HepG2 (cell line): Measurements from ENCODE around the gene TET3. TPM values are rescaled to one million over a fixed set of nuclear protein-coding genes. Genes with fewer than 3 reads are reported as not detected.

Source experiments
- ARID2 ChIP-seq: sonication (generic); formaldehyde crosslinking; IDR thresholded peaks from 2 replicates; pipeline ENCODE4 v1.8.1; 2022; ENCODE audit warnings: mild to moderate bottlenecking, missing genetic modification reagents, borderline replicate concordance
- CHCHD3 ChIP-seq: sonication (generic); formaldehyde crosslinking; IDR thresholded peaks from 2 replicates; pipeline ENCODE4 v1.8.0; 2022; ENCODE audit warnings: mild to moderate bottlenecking, missing genetic modification reagents, moderate library complexity
- CHD2 ChIP-seq: IDR thresholded peaks from 2 replicates; pipeline ENCODE4 v1.6.1; 2011; ENCODE audit warnings: low read depth, low read length, improper control_type of control experiment
- ERF ChIP-seq: IDR thresholded peaks from 2 replicates; pipeline ENCODE4 v1.6.1; 2018; ENCODE audit warnings: missing biosample characterization, missing genetic modification reagents
- FOXA1 ChIP-seq, 2 experiments: fragments of 450-650 bp in 1 of 2; sonication (generic) in 1 of 2; formaldehyde crosslinking in 1 of 2; IDR thresholded peaks; 2 replicates each; pipeline versions ENCODE4 v1.4.0 to v1.6.1; 2016 to 2020; ENCODE audit warnings: missing genetic modification reagents in 1 of 2
- HMG20B ChIP-seq: conservative IDR thresholded peaks from 2 replicates; pipeline ENCODE4 v1.6.1; 2016; ENCODE audit warnings: missing genetic modification reagents, missing compliant biosample characterization
- IRF2 ChIP-seq: IDR thresholded peaks from 2 replicates; pipeline ENCODE4 v1.6.1; 2018; ENCODE audit warnings: missing genetic modification reagents, missing compliant biosample characterization
- RELA ChIP-seq: sonication (generic); formaldehyde crosslinking; IDR thresholded peaks from 2 replicates; pipeline ENCODE4 v1.4.0; 2020; ENCODE audit warnings: missing genetic modification reagents
- SMARCC2 ChIP-seq: fragments of 450-650 bp; IDR thresholded peaks from 2 replicates; pipeline ENCODE4 v1.6.1; 2017; ENCODE audit warnings: antibody characterized with exemption, mild to moderate bottlenecking
- SMARCE1 ChIP-seq: fragments of 450-650 bp; IDR thresholded peaks from 2 replicates; pipeline ENCODE4 v1.6.1; 2017; ENCODE audit warnings: borderline replicate concordance
- SNAI1 ChIP-seq: sonication (generic); formaldehyde crosslinking; IDR thresholded peaks from 2 replicates; pipeline ENCODE4 v1.5.0; 2020; ENCODE audit warnings: mild to moderate bottlenecking, missing genetic modification reagents, borderline replicate concordance
- TCF7 ChIP-seq: sonication (generic); IDR thresholded peaks from 2 replicates; pipeline ENCODE4 v1.6.1; 2016; ENCODE audit warnings: antibody characterized with exemption, low read depth
- ZBTB42 ChIP-seq: sonication (generic); formaldehyde crosslinking; IDR thresholded peaks from 2 replicates; pipeline ENCODE4 v1.5.0; 2020; ENCODE audit warnings: mild to moderate bottlenecking, missing genetic modification reagents
- ZNF572 ChIP-seq: sonication (generic); formaldehyde crosslinking; IDR thresholded peaks from 2 replicates; pipeline ENCODE4 v1.5.1; 2020; ENCODE audit warnings: mild to moderate bottlenecking, missing genetic modification reagents
- ZNF709 ChIP-seq: sonication (generic); formaldehyde crosslinking; IDR thresholded peaks from 2 replicates; pipeline ENCODE4 v1.5.0; 2020; ENCODE audit warnings: mild to moderate bottlenecking, missing genetic modification reagents
- polyA plus RNA-seq, 8 experiments: library from polyadenylated mRNA; depleted of rRNA in 3 of 8; stranded (reverse) in 7 of 8; unstranded in 1 of 8; fragments of >200 nt; fragmentation: Illumina TruSeq in 4 of 8; extraction: Trizol in 4 of 8; gene quantifications; 2 replicates each; pipeline versions ENCODE4 v1.2.1 to v1.2.3, GENCODE V29; 2011 to 2016; ENCODE audit warnings: low read depth in 4 of 8, missing spikeins in 1 of 8, mixed read lengths in 1 of 8; ENCODE audit not compliant: insufficient read depth in 1 of 8
- total RNA-seq, 5 experiments: library from RNA; depleted of rRNA; stranded (reverse); fragments of >200 nt; fragmentation: Illumina TruSeq; extraction: Trizol; gene quantifications; 2 replicates each; pipeline ENCODE4 v1.2.3, GENCODE V29; 2016; ENCODE audit warnings: low read depth in 1 of 5
- TF ChIP-seq, protein P1 (sequence below): sonication (generic); formaldehyde crosslinking; IDR thresholded peaks from 2 replicates; pipeline ENCODE4 v1.4.0; 2020; ENCODE audit warnings: low read depth, mild to moderate bottlenecking, missing genetic modification reagents
- TF ChIP-seq, protein P2 (sequence below): sonication (generic); formaldehyde crosslinking; IDR thresholded peaks from one replicate; pipeline ENCODE4 v1.5.1; 2020; ENCODE audit warnings: mild to moderate bottlenecking, missing genetic modification reagents; ENCODE audit errors: not compliant biosample characterization
- TF ChIP-seq, protein P3 (sequence below): sonication (generic); formaldehyde crosslinking; conservative IDR thresholded peaks from 2 replicates; pipeline ENCODE4 v1.8.1; 2023; ENCODE audit warnings: missing genetic modification reagents

The TET3 gene
- total and polyA plus RNA-seq, 2 of the 13 experiments (the other 11 are each of a cell fraction or from before 2014, with no cell fraction given), result 4.3 to 6.8 TPM

DNA sequence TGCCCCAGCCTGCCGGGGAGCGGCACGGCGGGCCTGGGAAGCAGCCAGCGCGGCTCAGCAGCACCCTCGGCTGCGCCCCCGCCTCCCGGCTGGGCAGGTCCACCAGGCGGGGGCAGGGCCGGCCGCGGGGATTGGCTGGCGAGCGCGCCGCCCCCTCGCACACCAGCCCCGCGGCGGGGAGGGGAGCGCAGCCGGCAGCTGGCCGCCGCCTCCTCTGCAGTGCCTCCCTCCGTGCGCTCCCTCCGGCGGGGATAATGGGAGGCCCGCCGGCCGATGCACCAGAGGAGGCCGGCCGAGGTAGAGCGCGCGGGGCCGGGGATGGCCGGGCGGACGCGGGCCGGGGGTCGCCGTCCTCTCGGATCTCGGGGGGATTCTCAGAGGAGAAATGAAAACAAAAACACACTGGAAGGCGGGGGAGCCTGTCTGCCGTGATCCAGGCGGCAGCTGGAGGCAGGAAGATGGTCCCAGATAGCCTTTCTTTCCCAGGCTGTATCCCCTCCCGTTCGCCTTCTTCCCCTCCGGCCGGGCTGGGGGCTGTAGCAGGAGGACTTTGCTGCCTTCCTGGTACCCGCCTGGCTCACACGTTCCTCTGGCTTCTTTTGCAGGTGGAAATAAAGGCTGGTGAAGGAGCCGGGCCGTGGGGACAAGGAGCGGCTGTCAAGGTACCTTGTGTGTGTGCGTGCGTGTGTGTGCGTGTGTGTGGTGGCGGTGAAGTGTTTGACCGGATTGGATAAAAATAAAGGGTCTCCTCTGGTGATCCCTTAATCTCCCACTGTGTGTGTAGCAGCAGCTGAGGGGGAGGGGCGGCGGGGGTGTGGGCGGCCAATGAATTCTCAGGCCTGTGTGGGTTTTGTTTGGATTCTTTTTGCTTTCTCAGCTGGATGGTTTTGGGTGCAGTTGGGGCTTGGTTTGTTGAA is 18.1 kb downstream of the TET3 start (continued):
- TF ChIP-seq, protein P1, sequence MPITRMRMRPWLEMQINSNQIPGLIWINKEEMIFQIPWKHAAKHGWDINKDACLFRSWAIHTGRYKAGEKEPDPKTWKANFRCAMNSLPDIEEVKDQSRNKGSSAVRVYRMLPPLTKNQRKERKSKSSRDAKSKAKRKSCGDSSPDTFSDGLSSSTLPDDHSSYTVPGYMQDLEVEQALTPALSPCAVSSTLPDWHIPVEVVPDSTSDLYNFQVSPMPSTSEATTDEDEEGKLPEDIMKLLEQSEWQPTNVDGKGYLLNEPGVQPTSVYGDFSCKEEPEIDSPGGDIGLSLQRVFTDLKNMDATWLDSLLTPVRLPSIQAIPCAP (CRISPR knock-in tag), result no peak
- no peak for TF ChIP-seq SMARCC2
- TF ChIP-seq, protein P2, sequence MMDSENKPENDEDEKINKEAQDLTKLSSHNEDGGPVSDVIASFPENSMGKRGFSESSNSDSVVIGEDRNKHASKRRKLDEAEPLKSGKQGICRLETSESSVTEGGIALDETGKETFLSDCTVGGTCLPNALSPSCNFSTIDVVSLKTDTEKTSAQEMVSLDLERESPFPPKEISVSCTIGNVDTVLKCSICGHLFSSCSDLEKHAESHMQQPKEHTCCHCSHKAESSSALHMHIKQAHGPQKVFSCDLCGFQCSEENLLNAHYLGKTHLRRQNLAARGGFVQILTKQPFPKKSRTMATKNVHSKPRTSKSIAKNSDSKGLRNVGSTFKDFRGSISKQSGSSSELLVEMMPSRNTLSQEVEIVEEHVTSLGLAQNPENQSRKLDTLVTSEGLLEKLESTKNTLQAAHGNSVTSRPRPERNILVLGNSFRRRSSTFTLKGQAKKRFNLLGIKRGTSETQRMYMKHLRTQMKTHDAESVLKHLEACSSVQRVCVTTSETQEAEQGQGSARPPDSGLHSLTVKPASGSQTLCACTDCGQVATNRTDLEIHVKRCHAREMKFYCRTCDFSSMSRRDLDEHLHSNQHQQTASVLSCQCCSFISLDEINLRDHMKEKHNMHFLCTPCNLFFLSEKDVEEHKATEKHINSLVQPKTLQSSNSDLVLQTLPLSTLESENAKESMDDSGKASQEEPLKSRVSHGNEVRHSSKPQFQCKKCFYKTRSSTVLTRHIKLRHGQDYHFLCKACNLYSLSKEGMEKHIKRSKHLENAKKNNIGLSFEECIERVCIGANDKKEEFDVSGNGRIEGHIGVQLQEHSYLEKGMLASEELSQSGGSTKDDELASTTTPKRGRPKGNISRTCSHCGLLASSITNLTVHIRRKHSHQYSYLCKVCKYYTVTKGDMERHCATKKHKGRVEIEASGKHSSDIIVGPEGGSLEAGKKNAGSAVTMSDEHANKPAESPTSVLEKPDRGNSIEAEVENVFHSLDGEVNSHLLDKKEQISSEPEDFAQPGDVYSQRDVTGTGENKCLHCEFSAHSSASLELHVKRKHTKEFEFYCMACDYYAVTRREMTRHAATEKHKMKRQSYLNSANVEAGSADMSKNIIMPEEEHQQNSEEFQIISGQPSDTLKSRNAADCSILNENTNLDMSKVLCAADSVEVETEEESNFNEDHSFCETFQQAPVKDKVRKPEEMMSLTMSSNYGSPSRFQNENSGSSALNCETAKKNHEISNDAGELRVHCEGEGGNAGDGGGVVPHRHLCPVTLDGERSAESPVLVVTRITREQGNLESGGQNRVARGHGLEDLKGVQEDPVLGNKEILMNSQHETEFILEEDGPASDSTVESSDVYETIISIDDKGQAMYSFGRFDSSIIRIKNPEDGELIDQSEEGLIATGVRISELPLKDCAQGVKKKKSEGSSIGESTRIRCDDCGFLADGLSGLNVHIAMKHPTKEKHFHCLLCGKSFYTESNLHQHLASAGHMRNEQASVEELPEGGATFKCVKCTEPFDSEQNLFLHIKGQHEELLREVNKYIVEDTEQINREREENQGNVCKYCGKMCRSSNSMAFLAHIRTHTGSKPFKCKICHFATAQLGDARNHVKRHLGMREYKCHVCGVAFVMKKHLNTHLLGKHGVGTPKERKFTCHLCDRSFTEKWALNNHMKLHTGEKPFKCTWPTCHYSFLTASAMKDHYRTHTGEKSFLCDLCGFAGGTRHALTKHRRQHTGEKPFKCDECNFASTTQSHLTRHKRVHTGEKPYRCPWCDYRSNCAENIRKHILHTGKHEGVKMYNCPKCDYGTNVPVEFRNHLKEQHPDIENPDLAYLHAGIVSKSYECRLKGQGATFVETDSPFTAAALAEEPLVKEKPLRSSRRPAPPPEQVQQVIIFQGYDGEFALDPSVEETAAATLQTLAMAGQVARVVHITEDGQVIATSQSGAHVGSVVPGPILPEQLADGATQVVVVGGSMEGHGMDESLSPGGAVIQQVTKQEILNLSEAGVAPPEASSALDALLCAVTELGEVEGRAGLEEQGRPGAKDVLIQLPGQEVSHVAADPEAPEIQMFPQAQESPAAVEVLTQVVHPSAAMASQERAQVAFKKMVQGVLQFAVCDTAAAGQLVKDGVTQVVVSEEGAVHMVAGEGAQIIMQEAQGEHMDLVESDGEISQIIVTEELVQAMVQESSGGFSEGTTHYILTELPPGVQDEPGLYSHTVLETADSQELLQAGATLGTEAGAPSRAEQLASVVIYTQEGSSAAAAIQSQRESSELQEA (CRISPR knock-in tag), result no peak
- no peak for TF ChIP-seq SNAI1
- no peak for TF ChIP-seq HMG20B (CRISPR knock-in tag)
- no peak for TF ChIP-seq IRF2
- no peak for TF ChIP-seq RELA (CRISPR knock-in tag)
- TF ChIP-seq ZNF572, result no peak
- no peak for TF ChIP-seq ZNF709 (CRISPR knock-in tag)
- TF ChIP-seq FOXA1 (IDR thresholded peaks at IDR 0.05), result no peak
- TF ChIP-seq FOXA1 (CRISPR knock-in tag; IDR thresholded peaks at IDR 0.05), result no peak
- TF ChIP-seq CHD2, result no peak
- no peak for TF ChIP-seq ARID2
- no peak for TF ChIP-seq CHCHD3 (CRISPR knock-in tag)
- no peak for TF ChIP-seq TCF7
- TF ChIP-seq SMARCE1, result no peak
- no peak for TF ChIP-seq ERF (CRISPR knock-in tag)
- TF ChIP-seq, protein P3, sequence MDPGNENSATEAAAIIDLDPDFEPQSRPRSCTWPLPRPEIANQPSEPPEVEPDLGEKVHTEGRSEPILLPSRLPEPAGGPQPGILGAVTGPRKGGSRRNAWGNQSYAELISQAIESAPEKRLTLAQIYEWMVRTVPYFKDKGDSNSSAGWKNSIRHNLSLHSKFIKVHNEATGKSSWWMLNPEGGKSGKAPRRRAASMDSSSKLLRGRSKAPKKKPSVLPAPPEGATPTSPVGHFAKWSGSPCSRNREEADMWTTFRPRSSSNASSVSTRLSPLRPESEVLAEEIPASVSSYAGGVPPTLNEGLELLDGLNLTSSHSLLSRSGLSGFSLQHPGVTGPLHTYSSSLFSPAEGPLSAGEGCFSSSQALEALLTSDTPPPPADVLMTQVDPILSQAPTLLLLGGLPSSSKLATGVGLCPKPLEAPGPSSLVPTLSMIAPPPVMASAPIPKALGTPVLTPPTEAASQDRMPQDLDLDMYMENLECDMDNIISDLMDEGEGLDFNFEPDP (CRISPR knock-in tag), result no peak
- no peak for TF ChIP-seq ZBTB42 (CRISPR knock-in tag)
